Kidney epithelial cell (primary cell): ENCODE results near the gene TTPAL. TPM values are rescaled to one million over a fixed set of nuclear protein-coding genes. Genes with fewer than 3 reads are reported as not detected.

ENCODE experiments used
- DNase-seq: peaks from one replicate; pipeline ENCODE4 v3.0.0-alpha.2; 2010; ENCODE audit warnings: low read depth
- H3K27me3 ChIP-seq: 2 replicates; pipeline ENCODE4 v1.6.0; 2011; ENCODE audit warnings: low read length; ENCODE audit not compliant: control insufficient read depth, insufficient read depth
- H3K36me3 ChIP-seq: 2 replicates; pipeline ENCODE4 v1.5.1; 2011; ENCODE audit warnings: low read length; ENCODE audit not compliant: control insufficient read depth, insufficient read depth
- H3K4me3 ChIP-seq: 2 replicates; pipeline ENCODE4 v1.5.1; 2011; ENCODE audit warnings: low read depth, mild to moderate bottlenecking, control low read depth, low read length
- total RNA-seq: library from RNA; depleted of rRNA; stranded (reverse); fragments of >200 nt; gene quantifications from 2 replicates; pipeline ENCODE4 v1.2.3, GENCODE V29; 2015
- TF ChIP-seq, protein P1 (sequence below): IDR thresholded peaks from 2 replicates; pipeline ENCODE4 v1.5.1; 2011; ENCODE audit warnings: mild to moderate bottlenecking, moderate library complexity, low read length, control low read depth, inconsistent platforms; ENCODE audit not compliant: insufficient read depth, poor library complexity, severe bottlenecking

Gene TTPAL
- total RNA-seq, 1 donor from 2014 or later = 15.4 TPM

DNA sequence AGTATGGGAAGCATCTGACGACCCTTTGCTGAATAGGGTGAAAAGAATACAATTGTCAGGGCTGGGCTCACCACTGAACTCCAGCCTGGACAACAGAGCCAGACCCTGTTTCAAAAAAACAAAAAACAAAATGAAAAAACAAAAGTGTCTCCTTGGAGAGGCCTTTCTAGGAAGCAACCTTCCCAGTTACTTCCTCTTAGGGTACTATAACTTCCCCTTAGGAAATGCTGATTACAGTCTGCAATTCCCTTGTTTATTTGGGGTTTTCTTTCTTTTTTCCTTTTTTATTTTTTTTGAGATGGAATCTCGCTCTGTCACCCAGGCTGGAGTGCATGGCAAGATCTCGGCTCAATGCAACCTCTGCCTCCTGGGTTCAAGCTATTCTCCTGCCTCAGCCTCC lies 20.5 kb upstream of the TTPAL start:
- H3K36me3 ChIP-seq = no peaks in the 10 kb centered on the region
- H3K4me3 ChIP-seq = no peak overlapping the region
- H3K27me3 ChIP-seq = no peaks in the 10 kb centered on the region
- TF ChIP-seq, protein P1, sequence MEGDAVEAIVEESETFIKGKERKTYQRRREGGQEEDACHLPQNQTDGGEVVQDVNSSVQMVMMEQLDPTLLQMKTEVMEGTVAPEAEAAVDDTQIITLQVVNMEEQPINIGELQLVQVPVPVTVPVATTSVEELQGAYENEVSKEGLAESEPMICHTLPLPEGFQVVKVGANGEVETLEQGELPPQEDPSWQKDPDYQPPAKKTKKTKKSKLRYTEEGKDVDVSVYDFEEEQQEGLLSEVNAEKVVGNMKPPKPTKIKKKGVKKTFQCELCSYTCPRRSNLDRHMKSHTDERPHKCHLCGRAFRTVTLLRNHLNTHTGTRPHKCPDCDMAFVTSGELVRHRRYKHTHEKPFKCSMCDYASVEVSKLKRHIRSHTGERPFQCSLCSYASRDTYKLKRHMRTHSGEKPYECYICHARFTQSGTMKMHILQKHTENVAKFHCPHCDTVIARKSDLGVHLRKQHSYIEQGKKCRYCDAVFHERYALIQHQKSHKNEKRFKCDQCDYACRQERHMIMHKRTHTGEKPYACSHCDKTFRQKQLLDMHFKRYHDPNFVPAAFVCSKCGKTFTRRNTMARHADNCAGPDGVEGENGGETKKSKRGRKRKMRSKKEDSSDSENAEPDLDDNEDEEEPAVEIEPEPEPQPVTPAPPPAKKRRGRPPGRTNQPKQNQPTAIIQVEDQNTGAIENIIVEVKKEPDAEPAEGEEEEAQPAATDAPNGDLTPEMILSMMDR = no peak
- DNase-seq = no peak

DNA sequence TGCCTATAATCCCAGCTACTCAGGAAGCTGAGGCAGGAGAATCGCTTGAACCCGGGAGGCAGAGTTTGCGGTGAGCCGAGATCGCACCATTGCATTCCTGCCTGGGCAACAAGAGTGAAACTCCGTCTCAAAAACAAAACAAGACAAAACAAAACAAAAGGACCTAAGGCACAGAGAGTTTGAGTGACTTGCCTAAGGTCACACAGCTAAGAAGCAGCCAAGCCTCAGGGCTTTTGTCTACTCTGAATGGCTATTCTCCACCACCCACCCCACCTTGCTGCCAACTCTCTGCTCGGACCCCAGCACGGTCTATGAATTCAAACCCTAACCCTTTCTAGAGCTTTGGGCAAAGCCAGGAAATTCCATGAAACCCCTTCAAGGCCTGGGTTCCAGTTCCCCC lies 19.1 kb upstream of the TTPAL start:
- no peak overlapping the region for H3K4me3 ChIP-seq
- TF ChIP-seq, protein P1 = no peak
- H3K27me3 ChIP-seq = no peaks in the 10 kb centered on the region
- no peak for DNase-seq
- H3K36me3 ChIP-seq = no peaks in the 10 kb centered on the region

DNA sequence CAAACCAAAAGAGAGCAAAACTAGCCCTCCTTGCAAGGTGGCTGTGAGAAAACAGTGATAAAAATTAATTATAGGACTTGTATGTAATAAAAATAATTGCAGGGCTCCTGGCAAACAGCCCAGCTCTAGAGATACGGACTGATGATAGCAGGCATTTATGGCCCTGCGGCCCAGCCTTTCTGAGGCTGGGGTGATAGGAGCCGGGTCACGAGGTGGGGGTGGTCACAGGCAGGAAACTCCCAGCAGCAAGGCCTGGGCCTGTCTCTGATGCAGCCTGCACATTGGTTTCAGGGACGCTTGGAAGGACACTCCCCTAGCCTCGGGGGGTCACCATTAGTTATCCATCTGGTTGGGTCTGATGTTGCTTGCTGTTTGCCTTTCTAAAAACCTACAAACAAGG lies 18.7 kb upstream of the TTPAL start:
- DNase-seq = no peak
- no peaks in the 10 kb centered on the region for H3K36me3 ChIP-seq
- H3K27me3 ChIP-seq = no peaks in the 10 kb centered on the region
- no peak overlapping the region for H3K4me3 ChIP-seq
- TF ChIP-seq, protein P1 = no peak

DNA sequence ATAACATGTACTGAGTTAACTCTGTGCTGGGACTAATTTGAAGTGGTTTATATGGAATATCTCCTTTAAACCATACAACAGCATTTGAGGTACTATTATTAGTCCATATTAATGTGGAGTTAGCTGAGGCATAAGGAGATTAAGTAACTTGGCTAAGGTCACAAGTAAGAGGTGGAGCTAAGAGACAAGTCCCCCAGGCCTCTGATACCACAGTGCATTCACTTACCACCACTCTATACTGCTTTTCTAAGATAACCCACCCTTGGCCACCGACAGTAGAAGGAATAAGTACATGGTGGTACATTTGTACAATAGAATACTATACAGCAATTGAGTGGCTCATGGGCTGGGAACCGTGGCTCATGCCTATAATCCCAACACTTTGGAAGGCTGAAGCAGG lies 16.4 kb upstream of the TTPAL start:
- no peaks in the 10 kb centered on the region for H3K27me3 ChIP-seq
- H3K4me3 ChIP-seq = no peak overlapping the region
- no peak for DNase-seq
- no peaks in the 10 kb centered on the region for H3K36me3 ChIP-seq
- TF ChIP-seq, protein P1 = no peak

DNA sequence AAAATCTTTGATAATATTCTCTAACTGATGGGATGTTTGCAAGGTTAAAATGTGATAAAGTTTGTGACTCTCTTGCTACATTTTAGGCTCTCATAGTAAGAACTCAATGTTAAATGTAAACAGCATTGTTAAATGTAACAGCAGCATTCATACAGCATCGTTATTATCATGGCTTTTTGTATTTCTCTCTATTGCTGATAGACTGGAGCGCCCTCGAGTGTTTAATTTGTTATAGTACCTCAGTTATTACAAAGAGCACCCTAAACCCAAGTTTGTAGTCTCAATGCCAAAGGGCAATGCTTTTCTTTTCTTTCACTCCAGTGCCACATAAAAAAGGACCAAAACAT lies 14.9 kb upstream of the TTPAL start:
- Histone ChIP-seq H3K36me3 (no peaks in the 10 kb centered on the region), H3K4me3 (no peak overlapping the region), H3K27me3 (no peaks in the 10 kb centered on the region)
- TF ChIP-seq, protein P1 = peak; percentile 41
- DNase-seq = no peak

DNA sequence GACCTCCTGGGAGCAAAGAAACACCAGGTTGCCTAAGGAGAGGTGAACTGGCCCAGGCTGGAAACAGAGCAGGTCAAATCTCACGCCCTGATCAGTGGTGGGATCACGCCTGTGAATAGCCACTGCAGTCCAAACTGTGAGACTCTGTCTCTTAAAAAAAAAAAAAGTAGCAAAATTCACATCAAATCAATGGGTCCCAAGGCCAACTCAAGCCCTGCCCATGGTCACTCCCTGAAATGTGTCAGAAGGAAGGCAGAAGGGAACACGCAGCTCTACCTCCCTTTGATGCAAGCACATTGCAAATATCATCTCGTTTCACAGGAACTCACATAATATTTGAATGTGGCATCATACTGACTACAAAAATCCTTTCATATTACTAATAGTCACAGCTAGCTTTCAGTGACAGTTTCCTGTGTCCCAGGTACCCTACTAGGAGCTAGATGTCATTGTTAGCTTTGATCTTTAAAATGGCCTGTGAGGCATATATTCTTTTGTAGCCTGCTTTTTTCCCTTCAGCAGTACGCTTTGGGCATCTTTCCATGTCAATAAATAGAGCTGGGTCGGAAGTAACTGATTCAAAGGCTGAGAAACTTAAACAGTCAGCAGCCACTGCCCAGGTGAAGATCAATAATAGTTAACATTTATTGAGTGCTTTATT lies 14.4 kb upstream of the TTPAL start:
- no peak for DNase-seq
- Histone ChIP-seq H3K36me3 (no peaks in the 10 kb centered on the region), H3K4me3 (no peak overlapping the region), H3K27me3 (no peaks in the 10 kb centered on the region)
- TF ChIP-seq, protein P1 = no peak
